NCI-H510A treated with DMSO at 0.1 percent for 48 hours (cell line): Measurements from ENCODE around the gene TRPM1.

Experiments used
- DNase-seq: peaks from one replicate; lab custom pipeline; 2025; lab: John Stamatoyannopoulos, UW

The TRPM1 gene

GRCh38 chr15:31016446-31016915, 85.0 kb downstream of the TRPM1 start:
- no peak for DNase-seq

- no peak for DNase-seq
Measured at GRCh38 chr15:31014608-31014925, 87.0 kb downstream of the TRPM1 start.

GRCh38 chr15:31013863-31014607, 87.5 kb downstream of the TRPM1 start:
- DNase-seq, result no peak

- no peak for DNase-seq
Measured at GRCh38 chr15:31012455-31012854, 89.1 kb downstream of the TRPM1 start.

- DNase-seq, result no peak
Measured at GRCh38 chr15:31010036-31010435, 91.5 kb downstream of the TRPM1 start.

- no peak for DNase-seq
Measured at GRCh38 chr15:31005660-31006059, 95.9 kb downstream of the TRPM1 start.

- DNase-seq, result no peak
Measured at GRCh38 chr15:31004220-31004733, 97.2 kb downstream of the TRPM1 start.

- DNase-seq, result no peak
Measured at GRCh38 chr15:31001702-31002101, 99.8 kb downstream of the TRPM1 start.

- no peak for DNase-seq
Measured at GRCh38 chr15:30999729-31000128, 101.8 kb downstream of the TRPM1 start.

GRCh38 chr15:30997270-30997669, 104.3 kb downstream of the TRPM1 start:
- no peak for DNase-seq

GRCh38 chr15:30992249-30992864, 109.2 kb downstream of the TRPM1 start:
- peak; percentile 49 for DNase-seq

GRCh38 chr15:30991255-30992235, 110.0 kb downstream of the TRPM1 start, which contains the start of gene MTMR10:
Gene MTMR10, minus strand, starts transcription at chr15:30991628. Its CDS starts 122 bp downstream, at chr15:30991506.
- DNase-seq, result peak; percentile 49

- DNase-seq, result no peak
Measured at GRCh38 chr15:30990446-30991254, 110.9 kb downstream of the TRPM1 start.

GRCh38 chr15:30990036-30990435, 111.5 kb downstream of the TRPM1 start:
- DNase-seq, result no peak

GRCh38 chr15:30985081-30985531, 116.4 kb downstream of the TRPM1 start:
- DNase-seq, result no peak

GRCh38 chr15:30984542-30984941, 117.0 kb downstream of the TRPM1 start:
- DNase-seq, result no peak

- DNase-seq, result no peak
Measured at GRCh38 chr15:30984118-30984517, 117.4 kb downstream of the TRPM1 start.

GRCh38 chr15:30979457-30979856, 122.1 kb downstream of the TRPM1 start:
- DNase-seq, result no peak

- no peak for DNase-seq
Measured at GRCh38 chr15:30978328-30978727, 123.2 kb downstream of the TRPM1 start.

- no peak for DNase-seq
Measured at GRCh38 chr15:30974112-30974511, 127.4 kb downstream of the TRPM1 start.

- DNase-seq, result no peak
Measured at GRCh38 chr15:30973379-30973778, 128.1 kb downstream of the TRPM1 start.
